Measurements from ENCODE around the gene TMEM63C.
"Not testable (repeated sequence)": the region's sequence is repeated elsewhere in the genome, so short reads cannot be mapped to it uniquely, and the experiment has no call there.

TMEM63C gene

DNA sequence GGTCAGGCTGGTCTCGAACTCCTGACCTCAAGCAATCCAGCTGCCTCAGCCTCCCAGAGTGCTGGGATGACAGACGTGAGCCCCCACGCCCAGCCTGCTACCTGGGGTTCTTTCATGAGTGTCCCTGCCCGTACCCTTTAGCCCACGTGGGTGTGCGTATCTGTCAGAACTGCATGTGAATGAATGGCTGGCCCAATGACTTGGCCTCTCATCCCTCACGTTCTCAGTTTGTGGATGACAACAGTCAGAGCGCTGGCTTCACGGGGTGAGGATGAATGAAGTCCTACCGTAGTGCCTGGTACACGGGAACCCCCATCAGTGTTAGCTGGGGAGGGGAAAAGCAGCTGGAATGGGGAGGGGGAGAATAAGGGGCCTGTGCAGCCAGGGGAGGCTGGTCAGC, 23.9 kb upstream of the TMEM63C start:
- no peak for DNase-seq

DNA sequence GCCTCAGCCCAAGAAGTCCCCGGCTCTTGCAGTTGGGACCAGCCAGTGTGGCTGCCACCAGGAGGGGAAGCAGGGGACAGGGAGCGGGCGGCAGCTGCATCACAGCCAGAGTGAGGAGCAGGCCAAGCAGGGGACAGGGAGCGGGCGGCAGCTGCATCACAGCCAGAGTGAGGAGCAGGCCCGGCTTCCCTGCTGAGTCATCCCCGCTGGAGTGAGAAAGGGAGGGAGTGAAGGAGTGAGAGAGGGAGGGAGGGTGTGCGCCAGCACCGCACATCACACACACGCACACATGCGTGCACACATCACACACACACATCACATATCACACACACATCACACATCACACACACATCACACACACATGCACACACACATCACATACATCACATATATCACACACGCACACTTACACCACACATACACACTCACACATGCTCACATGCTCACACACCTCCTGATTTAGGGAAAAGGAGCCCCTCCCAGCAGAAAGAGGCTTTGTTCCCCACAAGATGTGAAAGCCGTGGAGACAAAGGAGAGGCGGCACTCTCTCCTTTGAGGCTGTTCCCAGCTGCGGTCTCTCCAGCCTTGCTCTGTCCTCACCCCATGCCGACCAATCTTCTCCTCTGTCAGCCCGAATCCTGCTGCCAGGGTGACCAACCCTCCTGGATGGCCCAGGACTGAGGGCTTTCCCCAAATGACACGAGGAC, 23.3 kb upstream of the TMEM63C start:
- no peak for DNase-seq

DNA sequence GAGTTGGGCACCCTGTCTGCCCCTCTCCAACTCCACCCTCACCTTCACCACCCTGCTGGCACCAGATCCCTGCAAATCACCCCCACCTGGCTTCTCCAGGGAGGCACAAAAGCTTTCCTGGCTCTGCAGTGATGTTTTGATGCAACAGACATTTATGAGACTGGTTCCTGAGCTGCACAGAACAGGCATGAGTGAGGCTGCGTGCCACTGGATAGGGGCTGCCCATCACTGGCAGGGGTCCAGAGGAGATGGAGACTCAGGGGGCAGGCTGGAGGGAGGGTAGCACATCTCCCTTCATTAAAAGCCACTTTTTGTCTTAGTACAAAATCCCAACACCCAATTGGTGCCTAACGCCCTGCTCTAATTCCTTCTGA, 22.7 kb upstream of the TMEM63C start:
- no peak for DNase-seq

DNA sequence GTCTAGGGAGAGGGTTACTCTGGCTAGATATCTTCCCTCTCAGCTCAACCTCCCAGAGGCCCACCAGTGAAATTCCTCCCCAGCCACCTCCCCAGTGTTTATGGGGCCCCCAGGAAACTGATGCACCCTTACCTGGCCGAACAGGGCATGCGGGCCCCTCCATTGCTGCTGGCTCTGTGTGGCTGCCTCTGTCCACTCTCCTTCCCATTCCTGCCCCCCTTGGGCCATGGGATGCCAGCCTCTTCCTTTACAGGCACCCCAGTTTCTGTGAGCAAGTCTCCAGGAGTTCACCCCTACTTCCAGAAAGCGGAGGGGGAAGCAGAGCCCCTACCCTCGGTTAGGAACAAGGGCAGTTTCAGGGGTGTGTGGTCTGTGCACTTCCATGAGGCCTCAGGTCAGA, 20.6 kb upstream of the TMEM63C start:
- DNase-seq: no peak

DNA sequence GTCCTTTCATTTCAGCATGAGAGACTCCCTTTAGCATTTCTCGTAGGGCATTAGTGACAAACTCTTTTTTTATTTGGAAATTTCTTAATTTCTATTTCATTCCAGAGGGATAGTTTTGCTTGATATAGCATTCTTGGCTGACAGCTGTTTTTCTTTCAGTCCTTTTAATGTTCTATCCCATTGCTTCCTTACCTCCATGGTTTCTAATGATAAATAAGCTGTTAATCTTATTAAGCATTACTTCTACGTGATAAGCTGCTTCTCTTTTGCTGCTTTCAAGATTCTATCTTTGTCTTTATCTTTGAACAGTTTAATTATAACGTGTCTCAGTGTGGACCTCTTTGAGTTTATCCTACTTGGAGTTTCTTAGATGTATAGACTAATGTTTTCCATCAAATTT, 11.6 kb upstream of the TMEM63C start:
- no peak for DNase-seq

DNA sequence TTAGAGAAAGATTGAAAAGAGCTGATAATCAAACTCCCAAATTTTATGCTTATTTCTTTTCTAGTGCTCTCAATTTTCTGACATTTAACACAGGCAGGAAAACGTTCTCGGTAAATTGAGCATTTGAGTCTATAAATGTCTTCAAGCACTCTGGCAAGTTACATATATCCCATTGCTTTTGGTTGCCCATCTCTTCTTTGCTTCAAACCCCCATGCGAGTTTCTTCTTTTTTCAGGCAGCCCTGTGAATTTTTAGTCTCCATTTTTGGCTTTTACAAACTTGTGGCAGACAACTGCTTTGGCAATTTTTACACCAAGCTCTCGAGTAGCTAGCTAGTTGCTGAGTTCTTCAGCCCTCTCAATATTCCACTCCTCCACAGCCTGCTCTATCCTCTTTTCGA, 8.7 kb upstream of the TMEM63C start:
- DNase-seq: no peak

DNA sequence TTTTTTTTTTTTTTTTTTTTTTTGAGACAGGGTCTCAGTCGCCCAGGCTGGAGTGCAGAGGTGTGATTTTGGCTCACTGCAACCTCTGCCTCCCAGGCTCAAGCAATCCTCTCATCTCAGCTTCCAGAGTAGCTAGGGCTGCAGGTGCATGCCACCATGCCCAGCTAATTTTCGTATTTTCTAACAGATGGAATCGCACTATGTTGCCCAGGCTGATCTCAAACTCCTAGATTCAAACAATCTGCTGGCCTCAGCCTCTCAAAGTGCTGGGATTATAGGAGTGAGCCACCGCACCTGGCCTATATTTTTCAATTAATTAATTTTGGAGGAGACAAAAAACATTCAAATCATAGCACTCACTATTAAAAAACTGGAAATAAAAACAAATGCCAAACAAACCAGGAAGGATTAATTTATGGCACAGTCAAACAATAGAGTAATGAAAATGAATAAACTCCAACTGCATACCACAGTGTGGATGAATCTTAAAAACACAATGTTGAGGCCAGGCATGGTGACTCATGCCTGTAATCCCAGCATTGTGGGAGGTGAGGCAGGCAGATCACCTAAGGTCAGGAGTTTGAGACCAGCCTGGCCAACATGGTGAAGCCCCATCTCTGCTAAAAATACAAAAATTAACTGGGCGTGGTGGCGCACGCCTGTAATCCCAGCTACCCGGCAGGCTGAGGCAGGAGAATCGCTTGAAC, 7.5 kb upstream of the TMEM63C start:
- DNase-seq: not testable (repeated sequence)

DNA sequence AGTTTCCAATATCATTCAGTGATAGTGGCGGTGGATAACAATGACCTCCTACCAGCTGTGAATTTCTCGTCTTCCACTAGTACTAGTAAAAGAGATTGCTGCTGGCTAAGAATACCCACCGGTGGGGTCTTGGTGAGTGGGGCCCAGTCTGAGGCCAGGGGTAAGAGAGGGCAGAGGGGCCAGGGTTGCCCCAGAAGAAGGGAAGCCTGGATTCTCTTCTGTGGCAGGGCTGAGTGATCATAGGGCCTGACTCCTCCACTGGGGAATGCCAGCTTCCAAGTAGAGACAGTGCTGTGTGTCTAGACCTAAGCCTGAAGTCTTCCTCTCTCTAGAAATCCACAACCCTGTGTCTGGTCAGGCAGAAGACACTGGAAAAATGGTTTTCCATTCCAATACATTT, 5.8 kb upstream of the TMEM63C start:
- DNase-seq: no peak

DNA sequence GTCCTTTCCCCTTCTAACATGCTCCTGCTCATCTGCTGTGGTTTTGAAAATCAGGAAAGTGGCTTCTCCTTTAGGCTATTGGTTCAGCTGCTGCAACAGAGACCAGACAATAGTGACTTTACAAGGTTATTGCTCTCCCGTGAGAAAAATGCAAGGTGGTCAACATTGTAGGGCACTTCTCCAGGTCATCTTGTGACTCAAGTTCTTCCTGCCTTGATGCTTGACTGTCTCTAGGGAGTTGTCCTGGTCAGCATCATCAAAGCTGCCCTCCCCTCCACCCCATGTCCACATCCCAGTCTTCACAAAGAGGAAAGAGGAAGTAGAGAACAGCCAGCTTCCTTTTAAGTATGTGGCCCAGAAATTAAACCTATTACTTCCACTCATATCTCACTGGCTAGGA, 3.9 kb upstream of the TMEM63C start:
- DNase-seq: peak; percentile 61

DNA sequence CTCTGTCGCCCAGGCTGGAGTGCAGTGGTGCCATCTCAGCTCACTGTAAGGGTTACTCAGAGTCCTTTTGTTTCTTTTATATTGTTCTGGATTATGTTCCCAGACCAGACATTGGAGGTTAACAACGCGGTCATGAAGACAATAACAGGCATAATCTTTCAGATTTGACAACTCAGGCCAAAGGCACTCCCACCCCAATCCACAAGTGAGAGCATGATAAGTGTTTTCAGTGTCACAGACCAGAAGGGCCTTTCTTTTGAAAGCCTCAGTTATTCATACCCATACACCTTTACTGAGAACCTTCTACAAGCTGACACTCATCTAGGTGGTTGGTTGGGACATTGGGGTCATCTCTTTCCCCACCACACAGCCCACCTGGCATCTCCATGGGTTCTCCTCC, 2.9 kb upstream of the TMEM63C start:
- no peak for DNase-seq

DNA sequence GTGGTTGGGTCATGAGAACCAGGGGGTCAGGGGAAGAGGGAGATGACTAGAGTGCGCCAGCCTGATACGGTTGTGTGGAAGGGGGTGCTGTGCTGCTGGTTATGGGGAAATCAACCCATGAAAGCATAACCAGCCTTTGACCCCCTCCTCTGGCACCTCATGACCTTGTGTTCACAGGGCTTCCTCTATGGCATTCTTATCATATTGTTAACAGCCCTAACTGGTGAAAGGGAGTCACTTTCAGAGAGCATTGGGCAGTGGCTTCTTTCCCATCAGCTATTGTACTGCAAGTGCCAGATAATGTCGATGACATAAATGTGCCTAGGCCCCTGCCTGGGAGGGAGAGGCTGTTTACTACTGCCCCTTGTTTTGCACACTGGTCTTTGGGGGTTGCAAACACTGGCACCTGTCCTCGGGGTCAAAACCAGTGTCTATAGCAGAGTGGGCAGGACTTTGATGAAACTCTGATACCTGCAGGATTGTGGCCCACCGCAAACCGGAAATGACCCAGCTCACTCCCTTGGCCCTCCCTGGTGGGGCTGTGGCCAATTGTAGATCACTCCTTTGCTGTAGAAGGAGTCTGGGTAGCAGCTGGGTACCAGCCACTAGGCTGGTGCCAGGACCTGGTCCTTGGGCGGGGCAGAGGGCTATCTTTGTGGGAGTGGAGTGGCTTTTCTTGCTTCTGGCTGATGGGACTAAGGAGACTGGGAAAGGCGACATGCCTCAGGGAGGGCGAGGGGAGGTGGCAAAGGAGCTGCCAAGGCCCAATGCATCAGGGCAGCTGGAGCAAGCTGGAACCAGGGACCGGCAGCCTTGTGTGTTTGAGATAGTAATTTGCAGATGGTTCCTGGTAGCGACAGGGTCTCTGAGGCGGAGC, 634 bp upstream of the TMEM63C start:
- DNase-seq: no peak

DNA sequence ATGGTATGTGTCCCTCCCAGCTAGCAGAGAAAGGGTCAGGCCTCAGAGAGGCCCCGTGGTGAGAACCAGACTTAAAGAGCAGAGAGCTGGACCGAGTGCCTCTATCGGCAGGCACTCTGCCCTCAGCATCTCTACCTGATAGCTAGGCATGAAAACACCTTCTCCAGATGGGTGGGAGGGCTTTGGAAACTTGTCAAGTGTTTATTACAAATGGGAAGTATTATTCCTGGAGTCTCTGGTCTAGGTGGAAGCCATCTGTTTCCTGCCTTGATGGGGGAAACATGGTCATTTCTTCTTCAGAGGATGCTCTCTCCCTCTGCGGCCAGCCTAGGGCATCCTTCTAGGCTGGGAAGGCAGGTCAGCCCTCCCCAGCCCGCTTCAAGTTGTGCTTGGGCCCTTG, 2.3 kb downstream of the TMEM63C start:
- DNase-seq: no peak

DNA sequence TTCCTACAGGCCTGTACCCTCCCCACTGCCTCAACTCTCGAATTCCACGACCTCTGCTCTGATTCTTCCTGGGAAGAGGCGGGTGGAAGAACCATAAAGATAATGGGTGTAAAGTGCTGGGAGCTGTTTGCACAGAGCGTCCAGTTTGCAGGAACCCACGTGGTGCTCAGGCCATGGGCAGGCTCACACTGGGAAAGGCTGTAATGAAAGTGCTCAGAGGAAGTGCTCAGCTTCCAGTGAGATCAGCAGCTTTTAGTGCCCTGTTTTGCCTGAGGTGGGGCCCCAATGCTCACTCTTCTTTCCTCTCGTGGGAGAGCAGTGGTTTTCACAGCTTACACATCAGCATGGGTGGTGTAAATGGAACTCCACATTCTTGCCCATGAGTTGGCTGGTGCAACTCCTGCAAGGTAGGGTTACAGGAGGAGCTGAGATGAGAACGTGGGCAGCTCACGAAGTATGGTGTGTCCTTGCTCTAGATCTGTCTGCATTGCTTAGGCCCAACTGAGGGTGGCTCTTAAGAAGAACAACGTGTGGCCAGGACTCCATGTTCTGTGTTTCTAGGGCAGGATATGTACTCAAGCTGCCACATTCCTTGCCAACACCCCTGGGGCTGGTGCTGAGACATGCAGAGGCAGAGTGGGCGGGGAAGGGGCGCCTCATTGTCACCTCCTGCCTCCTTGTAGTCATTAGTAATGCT, 2.9 kb downstream of the TMEM63C start:
- DNase-seq: peak; percentile 48

DNA sequence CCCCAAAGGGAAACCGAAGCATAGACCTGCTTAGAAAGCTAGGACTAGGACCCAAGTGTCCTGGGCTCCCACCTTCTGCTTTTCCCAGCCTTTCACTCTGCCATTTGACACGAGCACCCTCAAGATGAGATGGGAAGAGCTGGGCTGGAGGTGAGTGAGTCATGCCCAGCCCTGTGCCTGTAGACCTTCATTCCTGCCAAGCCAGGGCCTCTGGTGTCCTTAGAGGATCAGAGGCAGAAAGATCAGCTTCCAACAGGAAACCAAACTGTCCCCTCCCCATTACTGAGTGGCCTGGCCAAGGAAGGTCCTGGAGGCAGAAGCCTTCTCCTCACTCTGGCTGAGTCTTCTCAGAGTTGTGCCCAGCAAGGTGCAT, 3.5 kb downstream of the TMEM63C start:
- no peak for DNase-seq

DNA sequence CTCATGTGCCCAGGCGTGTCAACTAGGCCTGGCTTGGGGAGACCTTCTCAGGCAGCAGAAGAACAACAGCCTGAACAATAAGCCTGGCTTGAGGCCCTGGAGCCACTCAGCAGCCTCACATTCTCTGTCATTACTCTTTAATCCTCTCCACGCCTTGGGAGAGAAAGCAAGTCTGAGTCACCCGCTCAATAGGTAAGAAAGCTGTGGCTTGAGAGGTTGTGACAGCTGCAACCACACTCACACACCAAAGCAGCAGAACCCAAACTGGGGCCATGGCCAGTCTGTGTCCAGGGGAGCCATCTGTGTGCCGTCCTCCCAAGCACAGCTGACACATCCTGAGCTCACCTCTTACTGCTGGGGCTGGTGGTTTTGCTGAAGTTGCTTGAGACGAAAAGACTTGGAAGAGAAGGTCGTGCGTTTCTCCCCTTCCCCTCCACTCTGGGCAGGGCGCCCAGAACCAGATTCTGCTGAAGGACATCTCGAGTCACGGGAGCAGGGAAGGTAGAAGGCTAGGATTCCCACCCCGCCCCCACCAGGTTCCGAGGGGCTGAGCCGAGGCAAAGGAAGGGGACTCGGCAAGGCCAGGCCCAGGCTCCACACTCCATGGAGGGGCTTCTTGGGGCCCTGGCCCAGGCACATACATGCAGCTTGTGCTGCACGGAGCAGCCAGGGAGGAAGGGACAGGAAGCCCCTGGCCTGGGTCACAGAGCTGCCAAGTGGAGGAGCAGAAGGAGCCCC, 5.5 kb downstream of the TMEM63C start:
- no peak for DNase-seq

DNA sequence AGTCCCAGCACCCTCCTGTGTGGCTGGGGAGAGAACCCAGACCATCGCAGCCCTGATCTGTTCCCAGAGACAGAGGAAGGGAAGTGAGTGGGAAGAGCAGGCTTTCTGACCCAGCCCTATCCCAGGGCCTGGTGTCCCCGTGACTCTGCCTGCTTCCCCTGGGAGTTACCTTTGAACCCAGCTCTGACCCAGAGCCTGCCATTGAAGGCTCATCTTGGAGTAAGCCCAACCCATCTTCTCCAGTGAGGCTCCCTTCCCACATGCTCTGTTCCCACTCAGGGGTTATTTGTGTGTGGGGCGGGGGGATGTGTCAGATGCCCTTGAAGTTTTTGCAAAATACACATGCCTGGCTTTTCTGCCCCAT, 6.0 kb downstream of the TMEM63C start:
- no peak for DNase-seq

DNA sequence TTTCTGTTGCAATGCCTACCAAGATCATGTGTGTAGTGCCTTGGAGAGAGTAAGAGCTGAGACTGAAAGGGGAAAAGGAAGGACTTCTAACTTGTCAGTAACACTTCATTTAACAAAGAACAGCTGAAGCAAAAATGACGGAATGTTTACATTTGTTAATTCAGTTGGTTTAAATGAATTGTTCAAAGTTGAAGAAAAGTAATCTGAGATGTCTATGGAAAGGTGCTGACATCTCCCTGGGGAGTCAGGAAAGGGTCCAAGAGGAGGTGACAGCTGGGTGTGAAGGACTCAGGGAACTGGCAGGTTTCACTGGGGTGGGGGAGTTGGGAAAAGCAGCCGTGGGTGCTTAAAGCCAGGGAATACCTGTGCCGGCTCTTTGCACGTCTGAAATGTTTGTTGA, 7.9 kb downstream of the TMEM63C start:
- DNase-seq: no peak

DNA sequence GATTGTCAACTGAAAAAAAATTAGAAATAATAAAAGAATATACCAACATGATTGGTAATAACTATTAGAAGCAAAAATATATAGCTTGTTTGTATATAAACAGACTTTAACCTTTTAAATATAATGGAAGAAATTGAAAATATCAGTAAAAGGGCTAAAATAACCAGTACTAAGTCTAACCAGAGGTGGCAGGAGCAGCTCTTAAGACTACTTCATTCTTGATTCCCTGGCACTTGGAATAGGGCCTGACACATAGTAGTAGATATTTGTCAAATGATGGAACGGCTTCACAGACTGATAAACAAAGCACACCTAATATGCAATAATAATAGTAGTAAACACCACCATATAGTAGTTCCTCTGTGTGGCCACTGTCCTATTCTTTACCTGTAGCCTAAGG, 9.4 kb downstream of the TMEM63C start:
- DNase-seq: no peak

DNA sequence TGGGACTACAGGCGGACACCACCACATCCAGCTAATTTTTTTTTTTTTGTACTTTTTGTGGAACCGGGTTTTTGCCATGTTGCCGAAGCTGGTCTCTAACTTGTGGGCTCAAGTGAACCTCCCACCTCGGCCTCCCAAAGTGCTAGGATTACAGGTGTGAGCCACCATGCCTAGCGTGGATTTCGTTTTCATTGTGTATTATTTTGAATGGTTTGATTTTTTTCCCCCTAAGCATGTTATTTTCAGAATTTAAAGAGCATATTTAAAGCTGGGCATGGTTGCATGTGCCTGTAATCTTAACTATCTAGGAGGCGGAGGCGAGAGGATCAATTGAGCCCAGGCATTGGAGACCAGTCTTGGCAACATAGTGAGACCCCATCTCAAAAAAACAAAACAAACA, 13.1 kb downstream of the TMEM63C start:
- DNase-seq: no peak

DNA sequence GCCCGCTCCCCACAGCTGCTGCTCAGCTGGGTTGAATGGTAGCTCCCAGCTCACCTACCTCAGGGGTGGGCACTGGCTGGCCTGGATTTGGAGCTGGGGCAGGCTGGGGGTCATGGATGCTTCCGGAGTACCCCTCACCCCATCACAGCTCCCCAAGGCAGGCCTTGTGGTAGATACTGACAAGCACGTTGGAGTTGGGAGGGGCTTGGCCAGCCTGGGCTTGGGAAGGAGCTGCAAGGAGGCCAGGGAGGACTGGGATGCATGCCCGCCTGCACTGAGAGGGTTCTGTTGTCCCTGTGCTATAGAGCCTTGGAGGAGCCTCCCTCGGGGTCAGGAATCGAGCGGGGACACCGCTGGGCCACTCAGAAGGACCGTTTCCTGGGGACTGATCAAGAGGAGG, 14.2 kb downstream of the TMEM63C start:
- DNase-seq: no peak

DNA sequence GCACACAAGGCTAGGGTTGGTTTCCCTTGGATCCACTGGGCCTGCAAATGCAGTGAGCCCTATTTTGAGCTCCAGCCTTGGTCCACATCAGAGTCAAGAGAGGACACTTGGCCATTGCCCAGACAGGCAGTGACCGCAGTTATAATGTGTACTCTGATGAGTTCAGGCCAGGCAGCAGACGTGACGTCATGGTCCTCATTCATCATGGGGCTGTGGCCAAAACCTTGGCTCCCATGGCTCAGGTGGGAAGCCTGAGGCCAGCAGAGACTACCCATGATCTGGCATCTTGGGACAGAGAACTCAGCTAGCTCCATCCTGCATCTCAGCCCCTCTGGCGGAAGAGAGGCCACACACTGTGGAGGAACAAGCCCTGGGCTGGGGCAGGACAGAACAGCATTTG, 16.4 kb downstream of the TMEM63C start:
- no peak for DNase-seq

DNA sequence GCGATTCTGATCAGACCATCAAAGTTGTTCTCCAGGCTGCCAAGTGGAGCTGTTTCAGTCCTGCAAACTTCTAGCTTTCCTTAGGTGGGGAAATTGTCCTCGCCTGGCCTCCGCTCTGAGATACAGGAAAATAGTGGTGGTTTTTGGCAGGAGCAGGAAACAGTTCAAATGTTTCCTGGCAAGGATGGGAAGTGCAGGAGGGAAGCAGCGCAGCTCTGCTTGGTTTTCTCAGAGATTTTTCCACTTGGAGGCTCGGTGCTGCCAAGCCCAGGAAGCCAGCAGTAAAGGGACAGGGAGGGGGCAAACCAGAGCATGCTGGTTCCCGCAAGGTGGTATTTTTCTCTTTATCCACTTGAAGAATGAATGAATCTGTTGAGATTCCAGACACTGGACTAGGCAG, 17.0 kb downstream of the TMEM63C start:
- no peak for DNase-seq

DNA sequence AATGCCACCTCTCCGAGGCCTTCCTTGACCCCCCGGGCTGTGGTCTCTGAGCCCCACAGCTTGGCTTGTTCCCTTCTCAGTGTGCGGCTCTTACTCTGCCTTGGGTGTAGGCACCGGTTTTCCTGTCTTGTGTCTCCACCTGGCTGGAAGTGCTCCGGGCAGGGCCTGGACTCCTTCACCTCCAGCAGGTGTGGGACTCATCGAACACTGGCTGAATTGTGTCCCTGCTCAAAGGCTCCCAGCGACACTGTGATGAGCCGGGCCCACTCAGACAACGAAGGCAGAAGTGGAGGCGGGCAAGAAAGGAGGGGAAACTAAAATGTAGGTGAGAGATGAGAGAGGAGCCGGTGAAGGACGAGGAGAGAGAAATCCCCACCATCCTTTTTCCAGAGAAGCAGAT, 18.0 kb downstream of the TMEM63C start:
- no peak for DNase-seq
